ENCODE measurements around the gene SCO2. TPM values are rescaled to one million over a fixed set of nuclear protein-coding genes. Genes with fewer than 3 reads are reported as not detected.
A peak's percentile ranks its signal among the peaks of the same experiment; 100 is the strongest.

The SCO2 gene
- total and polyA plus RNA-seq, 4 donors, result 0.40 to 7.3 (median 3.9) TPM

GRCh38 chr22:50481440-50482106 lies 43.8 kb downstream of the SCO2 start, which contains the start of gene ADM2:
ADM2 (plus strand) TSS chr22:50481543; CDS start chr22:50481848, 305 bp downstream.
- WGBS (ENCODE audit: insufficient coverage), result 1% methylated on average over 69 of the region's 70 CpGs
- peaks cover 44% of the 10 kb centered on the region for H3K27me3 ChIP-seq (ENCODE audit: control insufficient read depth, insufficient read depth, low read length)
- DNase-seq (ENCODE audit: low read depth in 4 of 6, low spot score in 6 of 6), result peak in 1 of 6 donors; percentile 36

DNA sequence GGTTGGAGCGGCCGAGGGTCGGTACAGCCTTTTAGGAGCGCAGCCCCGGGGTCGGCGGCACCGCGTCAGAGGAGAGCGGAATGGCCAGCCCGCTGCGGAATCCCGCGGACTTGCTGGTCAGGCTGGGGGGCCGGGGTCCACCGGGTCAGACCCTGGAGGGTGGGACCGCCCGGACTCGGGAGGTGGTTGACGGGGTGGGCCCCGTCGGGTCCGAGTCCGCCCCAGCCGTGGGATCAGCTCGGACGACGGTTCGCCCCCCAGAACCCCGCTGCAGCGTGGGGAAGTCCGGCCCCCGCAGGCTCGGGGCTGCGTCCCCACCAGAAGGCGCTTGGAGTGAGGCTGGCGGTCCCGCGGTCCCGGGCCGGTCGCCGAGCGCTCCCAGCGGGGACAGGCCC lies 44.4 kb downstream of the SCO2 start:
- no peaks in the 10 kb centered on the region for H3K9me3 ChIP-seq (ENCODE audit: control insufficient read depth, insufficient read depth, low read length)
- peaks cover 44% of the 10 kb centered on the region for H3K27me3 ChIP-seq (ENCODE audit: control insufficient read depth, insufficient read depth, low read length)
- WGBS (ENCODE audit: insufficient coverage), result 1% methylated on average over 45 of the region's 45 CpGs
- H3K4me3 ChIP-seq (ENCODE audit: low read depth, low read length), result no peak overlapping the region
- DNase-seq (ENCODE audit: low read depth in 4 of 6, low spot score in 6 of 6), result no peak
- no peak overlapping the region for H3K27ac ChIP-seq (ENCODE audit: low read depth, low read length)
- H3K4me1 ChIP-seq (ENCODE audit: control insufficient read depth, insufficient read depth, low read length), result peaks cover 15% of the 10 kb centered on the region
- H3K36me3 ChIP-seq (ENCODE audit: control insufficient read depth, insufficient read depth, low read length), result no peaks in the 10 kb centered on the region

More at GRCh38 chr22:50481440-50482106, 43.8 kb downstream of the SCO2 start, which contains the start of gene ADM2:
- Histone ChIP-seq H3K4me1 (ENCODE audit: control insufficient read depth, insufficient read depth, low read length) (peaks cover 15% of the 10 kb centered on the region), H3K36me3 (ENCODE audit: control insufficient read depth, insufficient read depth, low read length) (no peaks in the 10 kb centered on the region), H3K4me3 (ENCODE audit: low read depth, low read length) (no peak within 1 kb of the TSS), H3K9me3 (ENCODE audit: control insufficient read depth, insufficient read depth, low read length) (no peaks in the 10 kb centered on the region), H3K27ac (ENCODE audit: low read depth, low read length) (no peak within 1 kb of the TSS)

GRCh38 chr22:50479721-50480120 lies 45.7 kb downstream of the SCO2 start:
- no peak for DNase-seq (ENCODE audit: low read depth in 4 of 6, low spot score in 6 of 6)
- Histone ChIP-seq H3K27me3 (ENCODE audit: control insufficient read depth, insufficient read depth, low read length) (peaks cover 44% of the 10 kb centered on the region), H3K4me3 (ENCODE audit: low read depth, low read length) (no peak overlapping the region), H3K27ac (ENCODE audit: low read depth, low read length) (no peak overlapping the region), H3K4me1 (ENCODE audit: control insufficient read depth, insufficient read depth, low read length) (peaks cover 22% of the 10 kb centered on the region), H3K36me3 (ENCODE audit: control insufficient read depth, insufficient read depth, low read length) (no peaks in the 10 kb centered on the region), H3K9me3 (ENCODE audit: control insufficient read depth, insufficient read depth, low read length) (no peaks in the 10 kb centered on the region)
- WGBS (ENCODE audit: insufficient coverage), result 81% methylated on average over 7 of the region's 11 CpGs

DNA sequence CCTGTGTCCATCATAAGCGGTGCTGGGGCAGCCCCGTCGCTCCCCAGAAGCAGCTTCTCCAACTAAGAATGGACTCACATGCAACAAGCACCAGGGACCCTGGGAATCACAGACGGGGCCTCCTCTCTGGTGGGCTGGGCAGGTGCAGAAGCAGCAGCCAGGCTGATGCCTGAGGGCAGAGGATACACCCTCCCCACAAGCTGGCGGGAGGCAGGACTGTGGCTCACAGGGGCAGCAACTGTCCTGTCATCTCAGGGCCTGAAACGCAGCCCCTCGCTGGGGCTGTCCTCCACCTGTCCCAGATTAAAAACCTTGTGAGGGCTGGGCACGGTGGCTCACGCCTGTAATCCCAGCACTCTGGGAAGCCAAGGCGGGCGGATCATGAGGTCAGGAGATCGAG lies 47.5 kb downstream of the SCO2 start:
- no peaks in the 10 kb centered on the region for H3K9me3 ChIP-seq (ENCODE audit: control insufficient read depth, insufficient read depth, low read length)
- DNase-seq (ENCODE audit: low read depth in 4 of 6, low spot score in 6 of 6), result no peak
- WGBS (ENCODE audit: insufficient coverage), result 86% methylated on average over 8 of the region's 12 CpGs
- peaks cover 40% of the 10 kb centered on the region for H3K27me3 ChIP-seq (ENCODE audit: control insufficient read depth, insufficient read depth, low read length)
- H3K4me3 ChIP-seq (ENCODE audit: low read depth, low read length), result no peak overlapping the region
- H3K36me3 ChIP-seq (ENCODE audit: control insufficient read depth, insufficient read depth, low read length), result peaks cover 3% of the 10 kb centered on the region
- H3K27ac ChIP-seq (ENCODE audit: low read depth, low read length), result no peak overlapping the region
- H3K4me1 ChIP-seq (ENCODE audit: control insufficient read depth, insufficient read depth, low read length), result peaks cover 31% of the 10 kb centered on the region

DNA sequence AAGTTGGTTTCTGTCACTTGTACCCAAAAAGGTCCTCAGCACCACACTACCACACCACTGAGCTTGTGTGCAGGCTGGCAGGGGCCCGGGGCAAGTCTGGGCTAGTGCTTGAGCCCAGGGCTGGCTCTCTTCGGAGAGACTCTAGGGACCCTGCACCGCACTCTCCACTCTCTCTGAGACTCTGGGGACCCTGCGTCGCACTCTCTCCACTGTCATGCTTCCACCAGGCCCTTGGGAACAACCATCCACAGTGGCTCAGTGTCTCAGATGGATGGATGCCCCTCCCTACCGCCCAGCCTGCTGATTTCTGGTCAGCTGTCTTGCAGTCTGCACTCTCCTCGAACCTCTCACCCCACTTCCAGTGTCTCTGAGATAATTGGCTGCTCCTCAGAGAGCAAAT lies 48.5 kb downstream of the SCO2 start:
- 70% methylated on average over 7 of the region's 7 CpGs for WGBS (ENCODE audit: insufficient coverage)
- Histone ChIP-seq H3K27me3 (ENCODE audit: control insufficient read depth, insufficient read depth, low read length) (peaks cover 30% of the 10 kb centered on the region), H3K27ac (ENCODE audit: low read depth, low read length) (no peak overlapping the region), H3K4me1 (ENCODE audit: control insufficient read depth, insufficient read depth, low read length) (peaks cover 33% of the 10 kb centered on the region), H3K9me3 (ENCODE audit: control insufficient read depth, insufficient read depth, low read length) (no peaks in the 10 kb centered on the region), H3K4me3 (ENCODE audit: low read depth, low read length) (no peak overlapping the region), H3K36me3 (ENCODE audit: control insufficient read depth, insufficient read depth, low read length) (peaks cover 14% of the 10 kb centered on the region)
- DNase-seq (ENCODE audit: low read depth in 4 of 6, low spot score in 6 of 6), result no peak

GRCh38 chr22:50475652-50476002 lies 49.8 kb downstream of the SCO2 start:
- WGBS (ENCODE audit: insufficient coverage), result 90% methylated on average over 6 of the region's 6 CpGs
- Histone ChIP-seq H3K27me3 (ENCODE audit: control insufficient read depth, insufficient read depth, low read length) (peaks cover 19% of the 10 kb centered on the region), H3K4me1 (ENCODE audit: control insufficient read depth, insufficient read depth, low read length) (peaks cover 41% of the 10 kb centered on the region), H3K4me3 (ENCODE audit: low read depth, low read length) (no peak overlapping the region), H3K9me3 (ENCODE audit: control insufficient read depth, insufficient read depth, low read length) (no peaks in the 10 kb centered on the region), H3K27ac (ENCODE audit: low read depth, low read length) (no peak overlapping the region), H3K36me3 (ENCODE audit: control insufficient read depth, insufficient read depth, low read length) (peaks cover 26% of the 10 kb centered on the region)
- DNase-seq (ENCODE audit: low read depth in 4 of 6, low spot score in 6 of 6), result no peak

- Histone ChIP-seq H3K4me3 (ENCODE audit: low read depth, low read length) (peak within 1 kb of the TSS; percentile 63), H3K36me3 (ENCODE audit: control insufficient read depth, insufficient read depth, low read length) (peaks cover 32% of the 10 kb centered on the region), H3K9me3 (ENCODE audit: control insufficient read depth, insufficient read depth, low read length) (no peaks in the 10 kb centered on the region), H3K27ac (ENCODE audit: low read depth, low read length) (no peak within 1 kb of the TSS), H3K4me1 (ENCODE audit: control insufficient read depth, insufficient read depth, low read length) (peaks cover 47% of the 10 kb centered on the region), H3K27me3 (ENCODE audit: control insufficient read depth, insufficient read depth, low read length) (peaks cover 13% of the 10 kb centered on the region)
- DNase-seq (ENCODE audit: low read depth in 4 of 6, low spot score in 6 of 6), result peak; percentile 80 to 97 (median 87)
- under 1% methylated on average over 94 of the region's 97 CpGs for WGBS (ENCODE audit: insufficient coverage)
These were observed 50.4 kb downstream of the SCO2 start, which contains the start of gene SBF1 for GRCh38 chr22:50474710-50475651. SBF1 (minus strand) TSS chr22:50475035; CDS start chr22:50474840, 195 bp downstream.

DNA sequence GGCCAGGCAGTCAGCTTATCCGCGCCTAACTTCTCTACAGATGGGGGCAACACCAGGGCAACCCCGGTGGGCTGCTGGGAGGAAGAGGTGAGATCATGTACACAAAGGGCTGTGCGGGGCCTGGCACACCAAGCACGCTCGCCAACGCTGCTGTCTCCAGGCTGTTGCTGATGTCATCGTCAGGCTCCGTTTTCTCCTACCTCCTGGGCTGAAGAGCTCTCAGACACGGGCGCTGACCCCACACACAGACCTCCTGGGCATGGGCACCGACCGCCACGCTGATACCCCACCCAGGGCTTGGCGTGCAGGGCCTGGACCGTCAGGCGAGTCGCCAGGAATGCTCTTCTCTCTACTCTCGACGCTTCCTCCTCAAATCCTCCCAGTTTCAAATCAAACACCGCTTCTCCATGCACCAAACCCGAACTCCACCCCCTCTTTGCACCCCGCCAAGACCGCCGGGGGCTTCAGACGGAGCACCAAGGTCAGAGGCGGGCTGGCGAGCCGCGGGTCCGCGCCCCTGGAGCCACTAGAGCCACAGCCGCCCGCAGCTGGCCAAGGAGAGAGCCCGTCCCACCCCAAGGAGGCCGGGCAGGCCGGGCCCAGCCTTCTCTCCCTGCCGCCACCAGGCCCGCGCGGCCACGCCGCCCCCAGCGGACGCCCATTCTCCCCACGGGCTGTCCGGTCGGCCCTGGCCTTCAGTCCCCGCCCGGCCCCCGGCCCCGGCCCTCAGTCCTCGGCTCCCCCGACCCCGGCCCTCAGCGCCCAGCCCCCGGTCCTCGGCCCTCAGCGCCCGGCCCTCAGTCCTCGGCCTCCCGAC lies 51.3 kb downstream of the SCO2 start:
- Histone ChIP-seq H3K9me3 (ENCODE audit: control insufficient read depth, insufficient read depth, low read length) (no peaks in the 10 kb centered on the region), H3K4me1 (ENCODE audit: control insufficient read depth, insufficient read depth, low read length) (peaks cover 51% of the 10 kb centered on the region), H3K36me3 (ENCODE audit: control insufficient read depth, insufficient read depth, low read length) (peaks cover 42% of the 10 kb centered on the region), H3K4me3 (ENCODE audit: low read depth, low read length) (peak overlapping the region; percentile 52), H3K27me3 (ENCODE audit: control insufficient read depth, insufficient read depth, low read length) (peaks cover 5% of the 10 kb centered on the region), H3K27ac (ENCODE audit: low read depth, low read length) (no peak overlapping the region)
- peak in 2 of 6 donors; percentile 8 to 38 for DNase-seq (ENCODE audit: low read depth in 4 of 6, low spot score in 6 of 6)
- WGBS (ENCODE audit: insufficient coverage), result 5% methylated on average over 61 of the region's 62 CpGs
